ENCODE results near the gene EIF4G3.

Gene EIF4G3

GRCh38 chr1:21000245-21000594 is 176.5 kb downstream of the EIF4G3 start:
- in situ Hi-C loops (cut with MboI; ENCODE audit: low sequenced_read_pairs) = no loop called here

DNA sequence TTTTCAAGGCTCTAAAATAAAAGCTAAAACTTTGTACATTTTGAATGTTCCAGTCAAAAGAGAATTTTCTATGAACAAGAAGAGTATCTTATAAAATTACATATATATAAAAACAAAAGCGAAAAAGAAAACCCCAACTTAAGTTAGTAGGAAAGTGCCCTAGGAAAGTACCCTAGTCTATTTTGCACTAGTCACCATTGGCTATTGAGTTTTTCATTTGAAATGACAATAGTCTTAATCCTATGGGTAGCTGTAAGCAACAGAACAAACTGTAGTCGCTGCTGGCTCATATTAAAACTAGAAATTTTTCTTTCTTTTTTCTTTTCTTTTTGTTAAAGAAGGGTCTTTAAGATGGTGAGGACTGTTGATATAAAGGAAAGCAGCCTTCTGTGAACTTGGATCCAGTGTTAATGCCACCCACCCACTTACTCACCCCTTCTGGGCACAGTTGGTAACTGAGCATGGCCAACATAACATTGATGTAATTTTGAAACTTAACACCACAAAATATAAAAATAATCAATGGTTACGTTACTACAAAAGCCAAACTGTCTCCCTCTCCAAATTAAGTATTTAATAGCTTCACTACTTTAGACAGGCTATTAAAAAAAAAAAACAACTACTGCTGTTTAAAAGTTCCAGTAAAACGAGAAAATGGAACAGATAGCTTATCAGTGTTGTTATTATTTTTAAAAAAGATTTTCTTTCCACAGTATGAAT is 177.0 kb downstream of the EIF4G3 start:
- in situ Hi-C loops (cut with MboI; ENCODE audit: low sequenced_read_pairs) = no loop called here

- in situ Hi-C loops (cut with MboI; ENCODE audit: low sequenced_read_pairs) = no loop called here
These were observed 177.9 kb downstream of the EIF4G3 start for GRCh38 chr1:20998826-20999225.

DNA sequence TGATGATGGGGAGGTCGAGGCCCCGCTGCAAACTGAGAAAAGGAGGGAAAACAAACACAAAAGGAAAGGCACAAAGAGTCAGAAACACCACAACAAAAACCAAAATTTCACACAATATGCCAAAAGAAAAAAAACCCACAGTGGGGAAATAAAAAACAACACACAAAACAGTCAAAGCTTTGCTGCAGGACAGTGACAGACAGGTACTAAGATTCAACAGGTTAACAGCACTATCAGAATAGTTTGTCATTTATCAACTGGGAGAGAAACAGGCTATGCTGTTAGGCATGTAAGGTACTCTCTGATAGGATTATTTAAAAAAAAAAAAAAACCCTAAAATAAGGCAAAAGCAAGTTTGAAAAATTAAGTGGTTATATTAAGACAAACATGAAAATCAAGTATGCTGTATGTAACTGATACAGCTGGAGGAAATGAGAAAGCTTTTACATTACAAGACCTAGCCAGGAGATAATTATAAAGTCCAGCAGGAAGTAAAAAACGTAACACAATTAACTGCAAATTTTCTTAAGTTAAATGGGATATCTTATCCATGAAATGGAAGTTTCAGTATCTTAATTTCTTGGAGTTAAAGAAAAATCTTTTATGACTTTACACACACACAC is 179.0 kb downstream of the EIF4G3 start:
- in situ Hi-C loops (cut with MboI; ENCODE audit: low sequenced_read_pairs) = no loop called here

DNA sequence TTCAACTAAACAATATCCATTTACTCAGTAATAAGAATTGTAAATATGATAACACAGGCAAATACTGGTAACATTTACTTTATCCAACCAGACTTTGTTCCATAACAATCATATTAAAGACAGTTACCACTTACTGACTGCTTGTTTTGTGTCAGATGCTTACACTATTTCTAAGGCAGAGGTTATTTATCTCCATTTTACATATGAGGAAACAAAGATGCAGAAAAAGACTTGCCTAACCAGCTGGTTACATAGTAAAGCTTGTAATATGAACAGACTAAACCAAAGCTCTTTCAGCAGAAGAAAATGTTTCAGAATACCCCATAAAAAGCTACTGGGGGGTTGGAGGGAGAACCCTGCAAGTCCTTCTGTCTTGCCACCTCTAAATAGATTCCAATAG is 180.1 kb downstream of the EIF4G3 start:
- in situ Hi-C loops (cut with MboI; ENCODE audit: low sequenced_read_pairs) = no loop called here

DNA sequence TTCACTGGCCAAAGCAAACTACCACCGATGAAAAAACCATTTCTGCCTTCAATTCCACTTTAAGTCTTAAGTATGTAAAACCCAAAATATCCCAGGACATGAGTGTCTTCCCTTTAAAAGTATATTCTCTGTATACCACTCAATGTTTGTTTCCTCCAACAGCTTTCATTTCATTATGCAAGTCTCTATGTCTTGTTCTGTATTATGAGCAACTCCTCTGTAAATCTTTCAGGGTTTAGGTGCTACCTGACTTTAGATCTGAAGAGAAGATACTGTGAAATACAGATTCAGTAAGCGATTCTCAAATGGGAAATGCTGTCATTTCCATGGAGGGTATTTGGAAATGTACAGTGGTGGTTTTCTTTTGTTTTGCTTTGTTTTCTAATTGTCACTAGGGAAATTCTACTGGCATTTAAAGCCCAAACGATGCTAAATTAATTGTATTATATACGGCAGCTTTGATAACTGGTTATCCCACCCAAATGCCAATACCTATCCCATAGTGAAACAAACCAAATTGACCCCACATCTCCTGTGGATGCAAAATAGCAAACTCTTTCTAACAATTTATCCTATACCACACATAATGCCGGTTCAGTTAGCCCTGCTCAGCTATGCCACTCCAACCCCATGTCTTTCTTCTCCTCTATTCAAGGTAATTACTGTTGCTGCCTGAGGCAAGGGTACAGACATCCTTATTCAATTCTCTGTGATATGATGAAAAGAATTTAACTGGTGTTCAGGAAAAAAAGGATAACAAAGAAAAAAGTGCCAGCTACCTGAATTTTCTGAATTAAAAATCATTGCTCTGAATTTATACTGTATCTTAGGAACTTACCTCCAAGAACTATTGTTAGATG is 182.8 kb downstream of the EIF4G3 start:
- in situ Hi-C loops (cut with MboI; ENCODE audit: low sequenced_read_pairs) = no loop called here

DNA sequence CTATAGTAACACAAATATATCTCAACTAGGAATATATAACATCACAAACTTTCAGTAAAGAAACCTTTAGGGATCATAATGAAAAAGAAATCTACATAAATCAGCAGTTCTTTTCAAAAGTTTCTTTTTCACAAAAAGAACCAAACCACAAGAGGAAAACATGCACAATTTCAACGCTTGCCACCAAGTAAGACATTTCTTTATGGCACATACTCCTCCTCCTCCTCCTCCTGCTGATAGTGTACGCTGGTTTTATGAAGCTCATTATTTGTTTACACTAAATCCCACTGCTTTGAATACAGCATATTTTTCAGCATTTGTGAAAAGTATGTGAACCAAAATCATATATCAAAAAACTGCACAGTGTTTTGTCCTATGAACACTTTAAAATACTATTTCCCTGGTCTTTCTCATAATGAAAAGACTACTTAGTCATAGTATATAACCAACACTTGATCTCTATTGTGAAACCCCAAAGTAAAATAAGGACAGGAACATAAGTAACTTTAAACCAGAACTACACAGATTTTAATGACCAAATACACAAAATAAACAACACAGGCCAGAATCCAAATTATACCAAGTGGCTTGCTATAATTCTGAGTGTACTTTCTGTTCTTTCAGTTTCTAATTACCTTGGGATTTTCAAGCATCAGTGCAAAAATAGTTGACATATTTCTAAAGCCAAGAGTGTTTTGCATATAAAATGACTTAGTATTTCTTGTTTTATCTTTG is 184.2 kb downstream of the EIF4G3 start:
- in situ Hi-C loops (cut with MboI; ENCODE audit: low sequenced_read_pairs) = no loop called here

GRCh38 chr1:20988943-20989342 is 187.8 kb downstream of the EIF4G3 start:
- in situ Hi-C loops (cut with MboI; ENCODE audit: low sequenced_read_pairs) = no loop called here

- in situ Hi-C loops (cut with MboI; ENCODE audit: low sequenced_read_pairs) = no loop called here
These were observed 188.6 kb downstream of the EIF4G3 start for GRCh38 chr1:20987831-20988825.

DNA sequence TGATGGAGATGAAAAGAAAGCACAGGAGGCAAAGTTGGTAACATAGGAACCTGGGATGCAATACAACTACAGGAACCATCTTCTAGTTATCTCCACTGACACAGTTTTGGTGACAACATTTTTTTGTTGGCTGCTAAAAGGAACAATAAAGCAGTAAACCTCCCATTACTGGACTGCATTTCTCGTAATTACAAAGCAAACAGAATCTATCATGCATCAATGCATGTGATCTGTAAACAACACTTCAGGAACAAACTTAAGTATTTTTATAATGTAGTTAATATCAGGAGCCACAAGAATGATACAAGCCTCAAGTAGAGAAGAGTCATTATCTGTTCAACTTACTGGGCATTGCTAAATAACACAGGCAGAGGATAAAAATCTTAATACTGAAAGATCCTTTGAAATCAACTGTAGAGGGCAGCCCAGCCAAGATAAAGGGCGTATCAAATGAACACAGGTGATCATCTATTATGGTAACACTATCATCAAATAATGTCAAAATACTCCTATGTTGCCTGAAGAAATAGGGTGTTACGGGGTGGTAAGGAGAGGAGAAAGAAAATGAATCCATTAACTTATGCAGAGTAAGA is 193.3 kb downstream of the EIF4G3 start:
- in situ Hi-C loops (cut with MboI; ENCODE audit: low sequenced_read_pairs) = no loop called here

DNA sequence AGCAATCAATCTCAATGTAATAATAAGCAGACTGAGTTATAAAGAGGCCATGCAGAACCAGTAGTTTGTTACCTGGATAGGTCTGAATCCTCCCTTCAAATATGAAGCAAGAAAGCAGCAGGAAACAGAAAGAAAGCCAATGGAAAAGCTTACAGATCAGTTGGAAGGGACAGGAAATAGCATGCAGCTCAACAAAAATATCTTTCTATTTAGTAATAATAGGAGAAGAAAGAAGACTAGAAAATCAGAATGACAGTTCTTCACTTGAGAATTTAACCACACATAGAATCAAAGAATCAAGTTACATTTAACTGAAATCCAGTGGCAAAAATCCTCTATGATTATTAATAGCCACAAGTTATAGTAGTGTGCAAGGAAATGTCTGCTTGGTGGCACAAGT is 194.4 kb downstream of the EIF4G3 start:
- in situ Hi-C loops (cut with MboI; ENCODE audit: low sequenced_read_pairs) = no loop called here

DNA sequence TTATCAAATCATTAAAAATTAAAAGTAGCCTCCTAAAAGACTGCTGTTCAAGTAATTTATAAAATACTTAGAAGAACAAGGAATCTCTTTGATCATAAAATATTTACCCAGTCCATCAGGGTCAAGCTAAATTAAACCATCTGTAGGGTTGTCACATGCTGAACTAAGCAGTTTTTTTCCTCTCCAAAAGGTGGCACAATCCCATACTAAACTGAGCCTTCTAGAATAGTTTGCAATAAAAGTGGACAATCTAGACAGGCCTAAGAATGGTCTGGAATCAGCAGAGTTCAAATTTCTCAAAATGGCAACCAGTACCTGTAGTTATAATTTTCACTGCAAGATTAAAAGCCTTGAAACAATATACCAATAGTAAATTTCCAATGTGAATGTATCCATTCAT is 194.8 kb downstream of the EIF4G3 start:
- in situ Hi-C loops (cut with MboI; ENCODE audit: low sequenced_read_pairs) = no loop called here

GRCh38 chr1:20980051-20980450 is 196.6 kb downstream of the EIF4G3 start:
- in situ Hi-C loops (cut with MboI; ENCODE audit: low sequenced_read_pairs) = no loop called here

- in situ Hi-C loops (cut with MboI; ENCODE audit: low sequenced_read_pairs) = no loop called here
These were observed 198.3 kb downstream of the EIF4G3 start for GRCh38 chr1:20978413-20978812.

DNA sequence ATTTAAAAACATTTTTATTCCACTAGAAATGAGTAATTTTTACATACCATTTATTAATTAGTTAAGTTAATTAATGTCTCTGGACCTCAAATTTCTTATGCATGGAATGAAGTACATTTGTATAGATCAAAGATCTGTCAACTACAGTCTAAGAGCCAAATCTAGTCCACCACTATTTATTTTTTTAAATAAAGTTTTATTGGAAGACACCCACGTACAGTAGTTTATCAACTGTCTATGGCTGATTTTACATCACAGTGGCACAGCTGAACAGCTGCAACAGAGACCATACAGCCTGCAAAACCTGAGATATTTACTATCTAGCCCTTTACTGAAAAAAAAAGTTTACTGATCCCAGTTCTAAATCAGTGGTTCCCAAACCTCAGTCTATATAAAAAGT is 201.0 kb downstream of the EIF4G3 start:
- in situ Hi-C loops (cut with MboI; ENCODE audit: low sequenced_read_pairs) = no loop called here

GRCh38 chr1:20974951-20975350 is 201.7 kb downstream of the EIF4G3 start:
- in situ Hi-C loops (cut with MboI; ENCODE audit: low sequenced_read_pairs) = no loop called here

DNA sequence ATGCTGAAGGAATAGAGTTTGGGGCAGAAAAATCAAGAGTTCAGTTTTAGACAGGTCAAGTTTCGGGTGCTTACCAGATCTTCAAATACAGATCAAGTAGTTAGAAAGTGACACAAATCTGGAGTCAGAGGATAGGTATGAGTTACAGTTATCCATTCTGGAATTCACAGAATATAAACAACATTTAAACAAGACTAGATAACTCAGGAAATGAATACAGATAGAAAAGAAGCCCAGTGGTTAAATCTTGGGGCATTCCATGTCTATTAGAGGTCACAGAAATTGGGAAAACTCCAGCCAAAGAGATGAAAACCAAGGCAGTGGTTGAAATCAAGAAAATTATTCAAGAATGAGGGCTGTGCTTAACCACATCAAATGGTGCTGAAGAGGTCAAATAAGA is 202.6 kb downstream of the EIF4G3 start:
- in situ Hi-C loops (cut with MboI; ENCODE audit: low sequenced_read_pairs) = no loop called here

DNA sequence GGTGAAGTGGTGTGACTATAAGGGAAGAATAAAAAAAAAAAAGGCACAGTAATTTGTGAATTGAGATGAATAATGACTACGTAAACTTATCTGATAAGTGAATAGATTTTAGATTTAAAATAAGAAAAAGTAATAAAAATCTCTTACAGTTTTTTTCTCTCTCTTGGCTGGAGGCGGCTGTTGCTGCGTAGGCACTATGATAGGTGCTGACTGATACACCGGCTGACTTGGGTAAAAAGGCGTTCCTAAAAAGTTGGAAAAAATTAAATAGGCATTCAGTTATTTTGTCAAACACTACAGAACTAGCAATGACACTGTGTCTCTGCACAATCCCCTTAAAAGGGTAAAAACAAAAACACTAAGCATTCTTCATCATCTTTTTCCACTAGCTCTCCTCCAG is 203.8 kb downstream of the EIF4G3 start:
- in situ Hi-C loops (cut with MboI; ENCODE audit: low sequenced_read_pairs) = no loop called here

GRCh38 chr1:20964540-20965484 is 211.9 kb downstream of the EIF4G3 start:
- in situ Hi-C loops (cut with MboI; ENCODE audit: low sequenced_read_pairs) = no loop called here

All from HL-60/S4 treated with phorbol 12-myristate 13-acetate at 8.2 ng/mL for 4 days and 3 days (cell line).